Epithelial cell of proximal tubule (primary cell): ENCODE results near the gene PPP4R1. TPM values are rescaled to one million over a fixed set of nuclear protein-coding genes. Genes with fewer than 3 reads are reported as not detected.

Experiments used
- DNase-seq: peaks from one replicate; pipeline ENCODE4 v3.0.0-alpha.2; 2011; ENCODE audit warnings: low read depth
- H3K4me3 ChIP-seq: 2 replicates; pipeline ENCODE4 v1.5.1; 2011; ENCODE audit warnings: low read depth, mild to moderate bottlenecking, low read length
- total RNA-seq: library from RNA; depleted of rRNA; stranded (reverse); fragments of >200 nt; gene quantifications from 2 replicates; pipeline ENCODE4 v1.2.3, GENCODE V29; 2015
- TF ChIP-seq, protein P1 (sequence below): conservative IDR thresholded peaks from 2 replicates; pipeline ENCODE4 v1.5.1; 2012; ENCODE audit warnings: low read depth, mild to moderate bottlenecking, low read length

The PPP4R1 gene, protein sequence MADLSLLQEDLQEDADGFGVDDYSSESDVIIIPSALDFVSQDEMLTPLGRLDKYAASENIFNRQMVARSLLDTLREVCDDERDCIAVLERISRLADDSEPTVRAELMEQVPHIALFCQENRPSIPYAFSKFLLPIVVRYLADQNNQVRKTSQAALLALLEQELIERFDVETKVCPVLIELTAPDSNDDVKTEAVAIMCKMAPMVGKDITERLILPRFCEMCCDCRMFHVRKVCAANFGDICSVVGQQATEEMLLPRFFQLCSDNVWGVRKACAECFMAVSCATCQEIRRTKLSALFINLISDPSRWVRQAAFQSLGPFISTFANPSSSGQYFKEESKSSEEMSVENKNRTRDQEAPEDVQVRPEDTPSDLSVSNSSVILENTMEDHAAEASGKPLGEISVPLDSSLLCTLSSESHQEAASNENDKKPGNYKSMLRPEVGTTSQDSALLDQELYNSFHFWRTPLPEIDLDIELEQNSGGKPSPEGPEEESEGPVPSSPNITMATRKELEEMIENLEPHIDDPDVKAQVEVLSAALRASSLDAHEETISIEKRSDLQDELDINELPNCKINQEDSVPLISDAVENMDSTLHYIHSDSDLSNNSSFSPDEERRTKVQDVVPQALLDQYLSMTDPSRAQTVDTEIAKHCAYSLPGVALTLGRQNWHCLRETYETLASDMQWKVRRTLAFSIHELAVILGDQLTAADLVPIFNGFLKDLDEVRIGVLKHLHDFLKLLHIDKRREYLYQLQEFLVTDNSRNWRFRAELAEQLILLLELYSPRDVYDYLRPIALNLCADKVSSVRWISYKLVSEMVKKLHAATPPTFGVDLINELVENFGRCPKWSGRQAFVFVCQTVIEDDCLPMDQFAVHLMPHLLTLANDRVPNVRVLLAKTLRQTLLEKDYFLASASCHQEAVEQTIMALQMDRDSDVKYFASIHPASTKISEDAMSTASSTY
- 82.0 and 96.8 TPM in 2 replicates for total RNA-seq

DNA sequence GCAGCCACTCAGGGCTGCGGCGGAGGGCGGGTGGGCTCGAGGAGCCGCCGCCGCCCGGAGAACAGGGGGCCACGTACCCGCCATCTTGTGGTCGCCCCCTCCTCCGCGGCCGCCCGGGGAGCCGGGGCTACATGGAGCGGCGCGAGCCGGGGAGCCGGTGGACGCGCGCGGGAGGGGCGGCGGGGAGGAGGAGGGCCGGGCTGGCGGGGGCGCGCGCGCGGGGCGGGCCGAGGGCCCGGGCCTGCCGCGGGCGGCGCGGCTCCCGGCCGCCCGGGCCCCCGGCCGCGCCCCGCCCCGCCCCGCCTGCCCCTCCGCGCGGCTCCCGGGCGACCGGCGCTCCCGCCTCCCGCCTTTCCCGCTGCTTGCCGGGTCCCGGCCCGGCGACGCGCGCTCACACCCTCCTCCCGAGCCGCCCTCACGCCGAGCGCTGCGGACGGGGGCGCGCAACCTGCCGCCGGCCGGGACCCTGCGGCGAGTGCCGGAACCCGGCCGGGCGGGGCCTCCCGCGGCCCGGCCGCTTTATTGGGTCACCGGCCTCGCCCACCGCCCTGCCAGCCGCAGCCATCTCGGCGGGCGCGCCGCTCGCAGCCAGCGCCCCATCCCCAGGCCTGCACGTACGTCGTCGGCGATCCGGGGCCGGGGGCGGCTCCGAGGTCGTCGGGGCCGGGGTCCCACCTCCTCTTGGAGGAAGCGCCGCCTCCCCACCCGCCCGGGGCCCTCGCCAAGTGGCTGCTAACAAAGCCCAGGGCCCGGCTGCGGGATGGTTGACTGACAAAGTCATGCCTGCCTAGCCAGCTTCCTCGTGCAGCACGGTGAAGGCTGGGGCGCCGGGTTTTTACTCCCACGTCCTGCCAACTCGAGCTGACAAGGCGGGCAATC, at the start of gene PPP4R1:
Gene PPP4R1 (minus strand): TSS at position 159 of the 879 bp plus-strand sequence. CDS start 75 bp downstream, at position 84.
- H3K4me3 ChIP-seq: peak within 1 kb of the TSS; percentile 93
- TF ChIP-seq, protein P1, sequence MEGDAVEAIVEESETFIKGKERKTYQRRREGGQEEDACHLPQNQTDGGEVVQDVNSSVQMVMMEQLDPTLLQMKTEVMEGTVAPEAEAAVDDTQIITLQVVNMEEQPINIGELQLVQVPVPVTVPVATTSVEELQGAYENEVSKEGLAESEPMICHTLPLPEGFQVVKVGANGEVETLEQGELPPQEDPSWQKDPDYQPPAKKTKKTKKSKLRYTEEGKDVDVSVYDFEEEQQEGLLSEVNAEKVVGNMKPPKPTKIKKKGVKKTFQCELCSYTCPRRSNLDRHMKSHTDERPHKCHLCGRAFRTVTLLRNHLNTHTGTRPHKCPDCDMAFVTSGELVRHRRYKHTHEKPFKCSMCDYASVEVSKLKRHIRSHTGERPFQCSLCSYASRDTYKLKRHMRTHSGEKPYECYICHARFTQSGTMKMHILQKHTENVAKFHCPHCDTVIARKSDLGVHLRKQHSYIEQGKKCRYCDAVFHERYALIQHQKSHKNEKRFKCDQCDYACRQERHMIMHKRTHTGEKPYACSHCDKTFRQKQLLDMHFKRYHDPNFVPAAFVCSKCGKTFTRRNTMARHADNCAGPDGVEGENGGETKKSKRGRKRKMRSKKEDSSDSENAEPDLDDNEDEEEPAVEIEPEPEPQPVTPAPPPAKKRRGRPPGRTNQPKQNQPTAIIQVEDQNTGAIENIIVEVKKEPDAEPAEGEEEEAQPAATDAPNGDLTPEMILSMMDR: no peak
- DNase-seq: no peak

DNA sequence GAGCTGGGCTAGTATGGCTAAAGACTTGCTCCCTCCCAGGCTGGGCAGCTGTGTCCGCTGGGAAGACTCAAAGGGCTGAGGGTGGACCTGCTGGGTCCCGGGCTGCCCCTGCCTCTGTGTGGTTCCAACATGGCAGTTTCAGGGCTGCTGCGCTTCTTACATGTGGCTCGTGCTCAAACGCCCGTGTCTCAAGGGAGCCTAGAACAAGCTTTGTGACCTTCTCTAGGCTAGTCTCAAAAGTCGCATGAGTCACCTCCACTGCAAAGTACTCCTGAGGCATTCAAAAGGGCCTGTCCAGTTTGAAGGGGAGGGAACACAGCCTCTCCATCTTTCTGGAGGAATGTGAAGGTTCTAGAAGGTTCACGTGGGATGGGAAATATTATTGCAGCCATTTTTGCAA, 49.0 kb upstream of the PPP4R1 start:
- H3K4me3 ChIP-seq: no peak overlapping the region
- DNase-seq: no peak
- TF ChIP-seq, protein P1: no peak

DNA sequence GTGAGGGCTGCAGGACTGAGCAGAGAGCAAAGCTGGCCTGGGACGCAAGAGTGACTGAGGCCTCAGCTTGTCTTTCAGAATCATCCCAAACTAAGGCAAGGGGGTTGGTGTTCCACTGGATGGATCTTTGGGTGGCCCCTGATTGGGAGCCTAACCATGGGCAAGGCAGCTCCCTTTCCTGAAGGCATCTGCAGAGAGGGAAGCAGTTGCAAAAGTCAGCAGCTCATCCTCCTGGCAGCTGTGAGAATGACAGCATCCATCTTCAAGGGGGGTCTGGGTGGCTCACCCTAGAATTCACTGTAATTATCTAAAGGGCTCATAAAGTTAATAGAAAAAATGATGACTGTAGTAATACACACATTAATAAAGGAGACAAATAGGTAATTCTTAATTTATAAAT, 47.2 kb upstream of the PPP4R1 start:
- H3K4me3 ChIP-seq: no peak overlapping the region
- TF ChIP-seq, protein P1: peak; percentile 53
- no peak for DNase-seq

DNA sequence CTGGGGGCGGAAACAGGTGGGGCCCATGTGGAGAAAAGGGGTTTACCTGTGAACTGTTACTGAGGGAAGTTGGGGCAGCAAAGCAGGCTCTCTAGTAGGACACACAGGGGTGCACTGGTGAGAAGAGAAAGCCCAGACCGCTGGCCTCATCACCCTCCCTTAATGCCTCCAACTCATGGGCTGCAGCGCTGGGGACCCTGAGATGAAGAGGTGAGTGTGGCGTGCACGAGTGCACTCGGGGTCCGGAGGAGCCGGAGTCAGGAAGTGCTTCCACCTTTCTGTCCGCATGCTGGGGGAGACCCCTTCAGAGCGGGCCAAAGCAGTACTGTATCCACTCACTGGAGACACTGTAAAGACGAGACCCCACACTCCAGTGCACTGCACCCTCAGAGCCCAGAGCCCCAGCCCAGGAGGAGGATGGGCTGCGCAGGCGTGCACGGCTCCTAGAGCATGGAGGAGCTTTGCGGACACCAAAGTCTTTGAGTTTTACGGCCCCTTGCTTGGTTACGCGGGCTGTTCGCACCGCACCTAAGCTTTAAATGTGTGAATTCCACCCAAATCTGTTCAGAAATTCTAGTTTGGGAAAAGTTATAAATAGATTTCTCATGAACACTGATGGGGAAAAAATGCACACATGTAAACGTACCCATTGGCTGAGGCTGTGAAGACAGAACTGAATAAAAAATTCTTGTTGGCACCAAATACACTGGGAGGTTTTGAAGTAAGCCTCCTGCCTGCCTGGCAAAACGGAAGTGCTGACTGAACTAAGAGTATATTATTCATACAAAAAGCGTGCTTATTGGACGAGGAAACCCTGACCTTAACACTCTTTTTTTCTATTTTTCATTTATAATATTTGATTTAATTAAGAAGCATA, 45.4 kb upstream of the PPP4R1 start:
- H3K4me3 ChIP-seq: no peak overlapping the region
- DNase-seq: no peak
- TF ChIP-seq, protein P1: no peak

DNA sequence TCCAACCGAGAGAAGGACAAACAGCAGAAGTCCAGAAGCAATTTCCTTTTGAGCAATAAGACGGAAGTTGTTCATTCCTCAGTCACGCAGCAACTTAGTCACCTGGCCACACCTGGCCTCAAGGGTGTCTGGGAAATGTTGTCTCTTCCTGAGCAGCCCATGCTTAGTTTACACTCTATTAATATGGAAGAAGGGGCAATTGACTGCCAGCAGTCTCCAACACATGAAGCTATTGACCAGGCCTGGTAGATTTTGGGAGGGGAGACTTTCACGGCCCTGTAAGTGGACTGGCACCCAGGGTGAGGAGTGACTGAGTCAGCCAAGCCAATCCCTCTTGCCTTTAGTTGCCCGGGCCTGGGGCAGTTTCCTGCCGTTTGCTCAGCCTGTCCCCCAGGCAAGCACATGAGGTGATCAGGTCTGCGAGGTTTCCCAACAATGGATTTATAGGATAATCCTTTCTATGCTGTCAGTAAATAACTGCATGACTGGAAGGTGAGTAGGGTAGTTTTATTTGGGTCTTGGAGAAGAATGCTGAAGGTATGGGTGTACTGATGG, 43.8 kb upstream of the PPP4R1 start:
- no peak overlapping the region for H3K4me3 ChIP-seq
- DNase-seq: no peak
- TF ChIP-seq, protein P1: no peak
